NCI-H2196 treated with DMSO at 0.1 percent for 48 hours (cell line): Measurements from ENCODE around the gene SNX25.
A peak's percentile ranks its signal among the peaks of the same experiment; 100 is the strongest.
"Not testable (repeated sequence)": the region's sequence is repeated elsewhere in the genome, so short reads cannot be mapped to it uniquely, and the experiment has no call there.

Experiments used
- DNase-seq: peaks from one replicate; lab custom pipeline; 2025; ENCODE audit not compliant: unreplicated experiment; lab: John Stamatoyannopoulos, UW

SNX25 gene

DNA sequence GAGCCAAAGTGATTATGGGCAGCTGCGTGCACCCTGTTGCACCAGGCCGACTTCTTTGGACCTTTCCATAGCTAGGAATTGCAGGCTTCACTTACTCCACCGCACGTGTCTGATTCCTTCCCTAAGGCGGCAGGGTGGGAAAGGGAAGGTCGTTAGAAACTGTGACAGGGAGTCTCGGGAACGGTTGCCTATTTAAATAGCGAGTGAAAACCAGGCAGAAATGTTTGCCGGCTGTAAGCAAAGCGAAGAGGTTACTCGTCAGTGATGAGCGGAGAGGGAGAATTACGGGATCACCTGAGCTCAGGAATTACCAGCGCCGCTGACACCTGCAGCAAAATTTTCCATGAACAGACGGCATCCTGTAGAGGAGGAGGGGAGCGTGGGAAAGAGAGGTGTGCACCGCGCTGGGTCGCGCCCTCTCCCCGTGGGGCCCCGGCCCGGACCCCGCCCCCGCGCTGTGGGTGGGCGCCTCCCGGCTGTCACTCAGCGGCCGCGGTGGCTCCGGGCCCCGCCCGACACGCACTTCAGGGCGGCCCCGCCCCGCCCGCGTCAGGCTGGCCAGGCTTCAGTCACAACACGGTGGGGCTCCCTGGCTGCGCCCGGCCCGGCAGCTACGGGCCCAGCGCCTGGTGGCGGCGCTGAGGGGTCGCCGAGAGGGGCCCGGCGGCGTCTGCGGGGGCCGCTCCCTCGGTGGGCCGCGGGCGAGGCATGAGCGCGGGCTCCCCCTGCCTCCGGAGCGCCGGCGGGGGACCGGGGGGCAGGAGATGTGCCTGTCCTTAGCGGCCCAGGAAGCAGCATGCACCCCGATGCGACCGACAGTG lies at the start of gene SNX25:
TSS of gene SNX25 (plus strand) at position 568 of the 821 bp plus-strand sequence. CDS start at position 797, 229 bp downstream.
- DNase-seq, result peak; percentile 22

DNA sequence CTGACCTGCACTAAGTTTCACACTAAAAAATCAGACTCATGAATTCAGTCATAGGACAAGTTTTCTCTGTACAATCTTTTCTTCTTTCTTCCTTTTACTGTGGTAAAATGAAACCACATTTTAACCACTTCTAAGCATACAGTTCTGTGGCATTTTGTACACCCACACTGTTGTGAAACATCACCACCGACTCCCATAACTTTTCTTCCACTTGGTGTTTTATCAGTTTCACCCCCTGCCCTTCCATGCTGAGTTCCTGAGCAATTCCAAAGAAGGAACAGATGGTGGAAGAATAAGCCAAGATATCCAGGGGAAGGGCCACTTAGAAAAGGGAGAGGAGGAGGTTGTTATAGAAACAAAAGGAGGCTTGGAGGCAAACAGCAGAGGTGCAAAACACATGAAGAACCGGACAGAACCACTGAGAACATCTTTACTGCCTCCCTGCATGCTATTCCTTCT lies 43.8 kb upstream of the SNX25 start:
- no peak for DNase-seq

DNA sequence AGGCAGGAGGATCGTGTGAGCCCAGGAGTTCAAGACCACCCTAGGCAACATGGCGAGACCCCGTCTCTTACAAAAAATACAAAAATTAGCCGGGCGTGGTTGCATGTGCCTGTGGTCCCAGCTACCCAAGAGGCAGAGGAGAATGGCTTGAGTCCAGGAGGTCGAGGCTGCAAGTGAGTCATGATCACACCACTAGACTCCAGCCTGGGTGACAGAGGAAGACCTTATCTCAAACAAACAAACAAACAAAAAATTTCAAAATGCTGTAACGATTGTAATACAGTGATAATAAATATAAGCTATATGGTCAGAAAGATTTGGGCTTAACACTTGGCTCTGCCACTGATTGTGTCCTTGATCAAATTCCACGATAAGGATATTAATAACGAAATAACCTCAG lies 42.2 kb upstream of the SNX25 start:
- DNase-seq, result no peak

DNA sequence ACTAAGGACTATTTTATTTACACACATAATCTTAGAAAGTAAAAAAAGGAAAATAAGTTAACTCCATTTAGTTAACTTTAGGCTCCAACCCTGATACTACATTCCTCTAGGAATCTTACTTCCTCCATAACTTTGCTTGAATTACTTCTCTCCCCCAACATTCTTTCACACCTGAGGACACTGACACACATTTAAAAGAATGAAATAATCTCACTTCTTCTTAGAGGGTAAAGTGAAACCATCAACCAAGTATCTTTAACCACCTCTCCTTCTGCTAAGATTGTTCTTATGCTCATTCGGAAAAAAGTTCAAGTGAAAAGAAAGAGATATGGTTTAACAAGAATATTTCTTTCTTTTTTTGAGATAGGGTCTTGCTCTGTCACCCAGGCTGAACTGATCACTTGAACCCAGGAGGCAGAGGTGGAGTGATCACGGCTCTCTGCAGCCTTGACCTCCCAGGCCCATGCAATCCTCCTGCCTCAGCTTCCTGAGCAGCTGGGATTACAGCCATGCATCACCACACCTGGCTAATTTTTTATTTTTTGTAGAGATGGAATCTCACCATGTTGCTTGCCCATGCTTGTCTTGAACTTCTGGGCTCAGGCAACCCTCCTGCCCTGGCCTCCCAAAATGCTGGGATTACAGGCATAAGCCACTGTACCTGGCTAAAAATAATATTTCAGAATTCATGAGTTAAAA lies 37.9 kb upstream of the SNX25 start:
- no peak for DNase-seq

DNA sequence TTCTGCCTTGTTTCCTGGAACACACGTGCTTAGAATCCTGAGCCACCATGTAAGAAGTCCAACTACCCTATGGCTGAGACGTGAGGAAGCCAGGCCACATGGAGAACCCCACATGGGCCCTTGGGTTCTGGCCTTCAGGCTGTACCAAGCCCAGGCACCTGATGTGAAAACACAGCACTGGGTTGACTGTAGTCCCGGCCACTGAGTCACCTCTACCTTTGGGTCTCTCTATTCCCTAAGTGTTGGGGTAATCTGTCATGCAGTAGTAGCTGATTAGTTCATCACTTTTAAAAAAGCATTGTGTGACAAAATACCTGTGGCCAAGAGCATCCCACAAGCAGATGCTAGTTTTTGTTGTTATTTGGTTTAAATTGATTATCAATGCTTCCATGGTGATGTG lies 29.9 kb upstream of the SNX25 start:
- DNase-seq, result no peak

DNA sequence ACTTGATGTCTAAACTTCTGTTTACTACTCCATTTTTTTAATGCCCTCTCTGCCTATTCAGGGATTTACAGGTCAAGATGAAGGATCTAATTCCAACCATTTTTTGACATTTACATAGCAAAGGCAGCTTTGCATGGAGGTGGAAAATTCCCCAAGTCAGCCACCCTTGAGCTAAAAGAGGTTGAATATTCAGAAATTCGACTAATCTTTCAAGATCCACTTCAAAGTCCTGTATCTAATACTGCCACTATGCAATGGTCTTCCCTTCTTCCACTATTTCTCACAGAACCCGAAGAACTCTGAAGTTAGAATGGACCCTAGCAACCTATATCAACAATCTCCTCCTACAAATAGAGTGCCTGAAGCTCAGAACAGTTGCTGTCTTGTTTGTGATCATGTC lies 27.2 kb upstream of the SNX25 start:
- no peak for DNase-seq

DNA sequence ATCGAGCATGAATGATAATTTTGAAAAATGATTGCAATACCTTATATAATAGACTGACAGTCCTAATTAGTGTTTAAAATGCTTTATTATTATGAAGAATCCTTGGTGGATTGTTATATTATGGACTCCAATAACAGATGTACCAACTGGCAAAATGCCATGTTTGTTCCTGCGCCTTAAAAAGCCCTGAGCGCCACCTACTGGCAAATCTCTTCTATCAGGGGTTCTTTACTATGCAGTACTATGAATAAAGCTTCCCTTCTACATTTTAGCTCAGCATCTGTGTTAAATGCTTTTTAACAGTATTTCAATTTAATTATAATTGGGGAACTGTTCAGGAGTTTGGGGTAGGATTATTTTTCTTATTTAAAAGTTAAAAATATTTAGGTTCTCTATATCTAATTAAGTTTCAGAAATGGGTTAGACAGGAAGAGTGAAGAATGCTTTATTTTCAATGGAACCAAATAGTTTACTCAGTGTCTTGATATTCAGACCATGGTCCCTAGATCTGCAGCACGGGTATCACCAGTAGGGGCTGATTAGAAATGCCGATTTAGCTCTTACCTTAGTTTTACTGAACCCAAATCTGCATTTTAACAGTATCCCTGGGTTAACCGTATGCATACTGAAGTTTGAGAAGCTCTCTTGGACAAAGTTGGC lies 25.6 kb upstream of the SNX25 start:
- DNase-seq, result peak; percentile 44

DNA sequence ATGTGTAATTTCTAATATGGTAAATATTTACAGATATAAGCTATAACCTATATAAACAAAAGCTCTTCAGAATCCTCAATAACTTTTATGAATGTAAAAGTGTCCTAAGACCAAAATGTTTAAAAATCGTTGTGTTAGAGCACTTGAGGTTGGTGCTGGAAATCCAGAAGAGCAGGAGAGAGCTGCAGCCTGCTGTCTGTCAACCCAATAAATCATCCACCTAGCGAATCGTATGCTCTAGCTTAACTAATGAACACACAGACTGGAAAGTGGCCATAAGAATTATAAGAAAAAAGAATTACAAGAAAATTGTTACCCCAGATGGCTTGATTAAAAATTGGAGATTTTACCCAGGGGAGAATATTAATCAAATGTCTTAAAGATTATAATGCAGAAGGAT lies 22.6 kb upstream of the SNX25 start:
- DNase-seq, result no peak

DNA sequence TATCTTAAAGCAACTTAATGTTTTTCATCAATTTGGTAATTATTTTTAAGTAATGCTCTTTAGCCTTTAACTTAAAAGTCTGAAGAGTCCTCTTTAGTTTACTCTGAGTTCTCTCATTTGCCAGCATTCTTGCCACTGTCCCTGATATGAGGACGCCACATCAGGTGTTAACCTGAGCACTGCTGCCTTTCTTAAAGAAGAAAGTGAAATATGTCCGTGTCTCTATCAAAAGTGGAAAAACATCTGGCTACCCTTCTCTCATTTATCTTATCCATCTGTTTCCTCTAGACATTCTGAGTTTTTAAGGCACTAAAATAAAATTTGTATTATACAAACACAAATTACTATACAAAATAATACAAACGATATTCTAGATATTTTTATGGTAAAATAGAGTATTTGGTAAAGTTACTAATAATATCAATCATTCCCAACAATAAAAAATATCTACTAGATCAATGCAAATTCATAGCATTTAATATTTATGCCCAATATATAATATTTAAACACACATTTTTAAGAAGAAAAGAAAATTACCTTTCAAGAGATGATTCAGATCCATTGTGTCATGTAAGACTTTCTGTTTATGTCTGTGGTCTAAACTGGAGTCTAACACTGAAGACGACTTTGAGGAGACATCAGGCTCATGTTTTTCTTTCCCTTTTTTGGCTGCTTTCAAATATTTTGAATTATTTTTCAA lies 19.6 kb upstream of the SNX25 start:
- DNase-seq, result no peak

DNA sequence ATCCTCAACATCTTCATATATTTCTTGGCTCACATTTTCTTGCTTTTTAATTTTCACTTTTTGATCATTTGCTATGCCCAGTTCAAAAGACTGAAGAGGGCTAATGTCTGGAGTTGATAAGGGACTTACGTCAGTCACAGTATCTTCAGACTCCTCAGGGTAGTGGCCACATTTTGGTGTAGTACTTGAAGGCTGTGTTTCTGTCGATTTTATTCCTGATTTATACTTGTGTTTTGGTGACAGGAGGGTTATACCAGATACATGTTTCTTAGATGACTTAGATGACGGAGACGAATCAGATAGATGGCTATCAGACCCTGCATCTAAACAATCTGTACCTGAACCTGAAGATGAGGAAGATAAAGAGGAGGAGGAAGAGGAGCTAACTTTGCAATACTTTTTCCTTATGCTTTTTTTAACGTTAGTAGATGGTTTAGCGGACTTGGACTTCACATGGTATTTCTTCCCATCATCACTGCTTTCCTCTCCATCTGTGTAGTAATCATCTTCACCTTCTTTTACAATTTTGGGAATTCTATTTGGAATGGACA lies 19.0 kb upstream of the SNX25 start:
- no peak for DNase-seq

DNA sequence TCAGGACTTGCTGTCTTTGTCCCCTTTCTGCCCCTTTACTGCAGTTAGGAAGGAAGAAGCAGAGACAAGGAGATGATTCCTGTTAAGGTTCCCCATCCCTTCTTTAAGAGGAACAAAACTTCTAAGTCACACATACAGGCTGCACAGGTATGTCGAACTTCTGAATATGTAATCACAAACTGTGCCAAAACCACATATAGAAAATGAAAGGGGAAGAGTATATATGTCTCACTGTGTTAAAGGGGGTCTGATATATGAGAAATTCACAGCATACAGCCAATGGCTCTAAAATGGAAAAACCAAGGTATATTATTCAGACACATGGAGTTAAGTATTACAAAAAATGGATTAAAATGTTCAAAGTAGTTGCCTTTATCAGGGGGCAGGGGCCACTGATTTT lies 17.3 kb upstream of the SNX25 start:
- no peak for DNase-seq

DNA sequence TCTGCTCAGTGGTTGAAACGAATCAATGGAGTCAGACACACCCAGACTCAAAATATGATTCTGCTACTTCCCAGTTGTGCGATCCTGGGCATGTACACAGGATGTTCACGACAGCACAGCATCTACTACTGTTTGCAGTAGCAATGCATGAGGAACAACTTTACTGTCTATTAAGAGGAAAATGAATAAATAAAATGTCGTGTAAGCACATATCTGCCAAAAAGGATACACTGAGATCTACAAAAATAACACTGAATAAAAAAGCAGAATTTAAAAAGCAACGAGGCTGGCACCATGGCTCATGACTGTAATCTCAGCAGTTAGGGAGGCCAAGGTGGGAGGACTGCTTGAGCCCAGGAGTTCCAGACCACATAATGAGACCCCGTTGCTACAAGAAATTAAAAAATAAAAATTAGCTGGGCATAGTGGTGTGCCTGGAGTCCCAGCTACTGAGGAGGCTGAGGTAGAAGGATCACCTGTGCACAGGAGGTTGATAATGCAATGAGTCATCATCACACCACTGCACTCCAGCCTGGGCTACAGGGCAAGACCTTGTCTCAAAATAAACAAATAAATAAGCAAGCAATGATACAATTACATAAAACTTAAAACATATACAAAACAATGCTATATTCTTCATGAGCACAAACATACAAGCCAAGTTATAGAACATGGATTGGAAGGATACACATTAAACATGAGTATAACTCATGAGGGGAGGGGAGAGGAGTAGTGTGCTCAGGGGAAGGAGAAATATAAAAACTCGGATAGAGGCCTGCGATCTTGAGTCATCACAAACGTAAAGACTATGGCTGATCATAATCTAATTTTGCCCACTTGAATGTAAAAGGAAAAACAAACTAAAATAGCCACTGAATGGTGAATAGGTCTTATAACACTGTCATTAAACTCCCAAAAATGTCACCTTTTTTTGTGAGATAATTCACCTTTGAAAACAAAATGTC lies 14.2 kb upstream of the SNX25 start:
- DNase-seq, result no peak

DNA sequence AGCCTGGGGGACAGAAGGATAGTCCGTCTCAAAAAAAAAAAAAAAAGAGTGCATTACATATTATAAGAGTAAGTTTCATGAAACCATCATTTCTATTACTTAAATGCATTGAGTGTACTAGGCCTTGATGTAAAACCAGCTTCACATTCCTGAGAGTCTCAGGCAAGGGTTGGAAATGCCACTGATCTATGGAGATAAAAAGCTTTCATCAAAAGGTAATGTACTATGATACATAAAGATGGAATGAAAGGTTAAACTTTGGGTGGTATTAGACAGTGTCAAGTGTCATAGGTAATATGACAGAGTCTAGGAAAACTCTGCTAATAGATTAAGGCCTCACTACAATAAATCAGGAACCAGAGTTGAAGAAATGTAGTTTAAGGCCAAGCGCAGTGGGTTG lies 13.0 kb upstream of the SNX25 start:
- no peak for DNase-seq

DNA sequence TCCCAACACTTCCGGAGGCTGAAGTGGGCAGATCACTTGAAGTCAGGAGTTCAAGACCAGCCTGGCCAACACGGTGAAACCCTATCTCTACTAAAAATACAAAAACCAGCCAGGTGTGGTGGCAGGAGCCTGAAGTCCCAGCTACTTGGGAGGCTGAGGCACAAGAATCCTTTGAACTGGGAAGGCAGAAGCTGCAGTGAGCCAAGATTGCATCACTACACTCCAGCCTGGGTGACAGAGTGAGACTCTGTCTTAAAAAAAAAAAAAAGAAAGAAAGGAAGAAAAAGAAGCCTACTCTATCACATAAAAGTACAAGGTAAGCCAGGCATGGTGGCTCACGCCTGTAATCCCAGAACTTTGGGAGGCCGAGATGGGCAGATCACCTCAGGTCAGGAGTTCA lies 11.2 kb upstream of the SNX25 start:
- not testable (repeated sequence) for DNase-seq

DNA sequence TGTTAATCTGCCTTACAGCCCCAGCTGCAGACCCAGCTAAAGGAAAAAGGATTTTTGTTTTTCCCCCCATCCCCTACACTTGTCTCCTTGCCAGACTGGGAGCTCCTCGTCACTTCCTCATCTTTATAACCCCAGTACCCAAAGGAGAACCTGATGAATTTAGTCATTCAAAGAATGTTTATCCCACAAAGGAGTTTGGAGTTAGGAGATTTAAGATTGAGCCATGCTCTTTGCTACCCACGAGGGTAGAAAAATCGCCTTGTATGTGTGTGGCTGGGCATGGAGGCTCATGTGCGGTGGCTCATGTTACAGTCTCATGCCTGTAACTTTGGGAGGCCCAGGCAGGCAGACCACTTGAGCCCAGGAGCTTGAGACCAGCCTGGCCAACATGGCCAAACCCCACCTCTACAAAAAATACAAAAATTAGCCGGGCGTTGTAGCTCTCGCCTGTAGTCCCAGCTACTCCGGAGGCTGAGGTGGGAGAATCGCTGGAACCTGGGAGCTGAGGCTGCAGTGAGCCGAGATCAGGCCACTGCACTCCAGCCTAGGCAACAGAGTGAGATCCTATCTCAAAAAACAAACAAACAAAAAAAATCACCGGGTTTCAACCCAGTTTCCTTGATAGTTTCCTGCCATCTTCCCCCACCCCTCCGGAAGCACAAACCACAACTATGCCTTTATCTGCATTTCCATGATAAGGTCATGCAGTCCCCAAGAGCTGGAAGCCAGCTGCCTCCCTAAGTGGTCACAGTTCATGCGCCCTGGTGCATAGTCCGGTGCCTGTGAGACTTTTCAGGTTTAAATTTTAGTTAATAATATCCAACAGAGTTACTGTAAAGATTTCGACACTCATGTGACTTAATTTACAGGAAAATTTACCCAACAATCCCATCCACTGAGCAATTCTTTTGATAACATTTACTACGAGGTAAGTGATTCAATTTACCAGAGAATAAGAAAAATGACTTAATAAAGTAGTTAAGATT lies 7.1 kb upstream of the SNX25 start:
- DNase-seq, result no peak

DNA sequence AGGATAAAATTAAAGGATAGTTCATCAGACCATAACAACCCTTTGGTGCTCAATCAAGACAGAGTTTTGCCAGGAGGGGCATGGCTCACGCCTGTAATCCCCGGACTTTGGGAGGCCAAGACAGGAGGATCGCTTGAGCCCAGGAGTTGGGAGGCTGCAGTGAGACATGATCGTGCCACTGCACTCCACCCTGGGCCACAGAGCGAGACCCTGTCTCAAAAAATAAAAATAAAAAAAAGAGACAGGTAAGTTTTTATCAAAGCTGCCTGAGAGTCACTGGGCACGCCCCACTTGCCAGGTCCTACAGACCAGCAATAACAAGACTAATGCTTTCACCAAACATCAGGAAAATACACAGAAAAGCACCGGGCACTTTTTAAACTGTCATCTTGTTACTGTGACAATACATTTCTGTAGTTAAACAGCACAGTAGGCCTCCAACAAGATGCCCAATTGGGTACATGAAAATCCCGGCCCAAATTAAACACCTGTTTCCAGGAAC lies 6.4 kb upstream of the SNX25 start:
- DNase-seq, result no peak

DNA sequence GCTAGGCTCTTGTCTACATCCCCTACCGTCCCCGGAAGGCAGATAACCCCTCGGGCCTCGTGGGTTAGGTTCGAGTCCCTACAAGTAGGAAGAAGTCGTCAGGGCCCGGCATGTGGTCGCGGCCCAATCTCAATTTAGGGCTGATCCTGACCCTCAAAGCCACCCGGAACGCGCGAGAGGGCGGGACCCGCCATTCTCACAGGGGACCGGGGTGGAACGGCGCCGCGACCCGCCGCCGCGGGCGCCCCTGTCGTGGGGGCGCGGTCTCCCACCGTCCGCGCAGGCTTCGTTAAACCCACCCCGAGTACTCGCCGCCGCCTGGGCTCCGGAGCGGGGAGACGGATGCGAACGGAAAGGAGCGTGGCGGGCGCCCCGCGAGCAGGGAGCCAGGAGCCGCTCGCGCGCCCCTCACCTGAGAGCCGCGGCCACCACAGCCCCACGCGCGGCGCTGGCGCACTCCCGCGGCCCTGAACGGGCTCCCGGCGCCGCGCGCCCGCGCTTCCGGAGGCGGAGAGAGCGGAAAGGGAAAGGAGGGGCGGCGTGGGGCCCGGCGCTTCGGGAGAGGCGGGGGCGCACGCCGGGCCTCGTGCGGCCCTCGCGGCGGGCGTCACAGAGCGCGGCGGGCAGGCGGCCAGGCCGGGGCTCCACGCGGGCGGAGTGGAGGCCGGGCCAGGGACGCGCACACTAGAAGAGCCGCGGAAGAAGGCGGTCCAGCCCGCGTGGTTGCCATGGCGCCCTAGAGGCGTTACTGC lies 5.7 kb upstream of the SNX25 start, which contains the start of gene CFAP97:
TSS of gene CFAP97 (minus strand) at position 515 of the 752 bp plus-strand sequence. CDS start 12,804 bp downstream, outside the sequence.
- peak; percentile 28 for DNase-seq
